AG04449 (cell line): ENCODE data around the gene ZNF304.

Experiments used
- CTCF ChIA-PET: fragments of 350-600 bp; formaldehyde crosslinking; extraction: SDS; loops from one replicate; lab custom pipeline; 2021; ENCODE audit warnings: antibody characterized with exemption; lab: Yijun Ruan, JAX
- POLR2A ChIA-PET: fragments of 400-600, 350-600 bp; formaldehyde crosslinking; extraction: SDS; loops from one replicate; lab custom pipeline; 2020; ENCODE audit warnings: antibody characterized with exemption, inconsistent platforms; lab: Yijun Ruan, JAX
- DNase-seq: peaks from one replicate; pipeline ENCODE4 v3.0.0-alpha.2; 2010; ENCODE audit warnings: low read depth, low spot score
- H3K4me3 ChIP-seq: 2 replicates; pipeline ENCODE4 v1.5.1; 2011; ENCODE audit warnings: low read depth, mild to moderate bottlenecking, control low read depth, low read length
- TF ChIP-seq, protein P1 (sequence below): IDR thresholded peaks from one replicate; pipeline ENCODE4 v1.5.1; 2011; ENCODE audit warnings: mild to moderate bottlenecking, moderate library complexity, low read length, control low read depth, inconsistent platforms; ENCODE audit not compliant: insufficient read depth; ENCODE audit errors: missing control alignments

ZNF304 gene

DNA sequence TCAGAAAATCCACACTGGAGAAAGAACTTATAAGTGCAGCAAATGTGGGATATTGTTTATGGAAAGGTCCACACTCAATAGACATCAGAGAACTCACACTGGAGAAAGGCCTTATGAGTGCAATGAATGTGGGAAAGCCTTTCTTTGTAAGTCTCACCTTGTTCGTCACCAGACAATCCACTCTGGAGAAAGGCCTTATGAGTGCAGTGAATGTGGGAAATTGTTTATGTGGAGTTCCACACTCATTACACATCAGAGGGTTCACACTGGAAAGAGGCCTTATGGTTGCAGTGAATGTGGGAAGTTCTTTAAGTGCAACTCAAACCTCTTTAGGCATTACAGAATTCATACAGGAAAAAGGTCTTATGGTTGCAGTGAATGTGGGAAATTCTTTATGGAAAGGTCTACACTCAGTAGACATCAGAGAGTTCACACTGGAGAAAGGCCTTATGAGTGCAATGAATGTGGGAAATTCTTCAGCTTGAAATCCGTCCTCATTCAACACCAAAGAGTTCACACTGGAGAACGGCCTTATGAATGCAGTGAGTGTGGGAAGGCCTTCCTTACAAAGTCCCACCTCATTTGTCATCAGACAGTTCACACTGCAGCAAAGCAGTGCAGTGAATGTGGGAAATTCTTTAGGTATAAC is 26.6 kb downstream of the ZNF304 start:
- POLR2A ChIA-PET, result no interaction called here
- TF ChIP-seq, protein P1, sequence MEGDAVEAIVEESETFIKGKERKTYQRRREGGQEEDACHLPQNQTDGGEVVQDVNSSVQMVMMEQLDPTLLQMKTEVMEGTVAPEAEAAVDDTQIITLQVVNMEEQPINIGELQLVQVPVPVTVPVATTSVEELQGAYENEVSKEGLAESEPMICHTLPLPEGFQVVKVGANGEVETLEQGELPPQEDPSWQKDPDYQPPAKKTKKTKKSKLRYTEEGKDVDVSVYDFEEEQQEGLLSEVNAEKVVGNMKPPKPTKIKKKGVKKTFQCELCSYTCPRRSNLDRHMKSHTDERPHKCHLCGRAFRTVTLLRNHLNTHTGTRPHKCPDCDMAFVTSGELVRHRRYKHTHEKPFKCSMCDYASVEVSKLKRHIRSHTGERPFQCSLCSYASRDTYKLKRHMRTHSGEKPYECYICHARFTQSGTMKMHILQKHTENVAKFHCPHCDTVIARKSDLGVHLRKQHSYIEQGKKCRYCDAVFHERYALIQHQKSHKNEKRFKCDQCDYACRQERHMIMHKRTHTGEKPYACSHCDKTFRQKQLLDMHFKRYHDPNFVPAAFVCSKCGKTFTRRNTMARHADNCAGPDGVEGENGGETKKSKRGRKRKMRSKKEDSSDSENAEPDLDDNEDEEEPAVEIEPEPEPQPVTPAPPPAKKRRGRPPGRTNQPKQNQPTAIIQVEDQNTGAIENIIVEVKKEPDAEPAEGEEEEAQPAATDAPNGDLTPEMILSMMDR, result no peak
- CTCF ChIA-PET, result interaction anchor here (1.0 kb wide), 1 partner anchor 10 kb away, joined by 5 read pairs; no protein-coding TSS in a partner anchor

DNA sequence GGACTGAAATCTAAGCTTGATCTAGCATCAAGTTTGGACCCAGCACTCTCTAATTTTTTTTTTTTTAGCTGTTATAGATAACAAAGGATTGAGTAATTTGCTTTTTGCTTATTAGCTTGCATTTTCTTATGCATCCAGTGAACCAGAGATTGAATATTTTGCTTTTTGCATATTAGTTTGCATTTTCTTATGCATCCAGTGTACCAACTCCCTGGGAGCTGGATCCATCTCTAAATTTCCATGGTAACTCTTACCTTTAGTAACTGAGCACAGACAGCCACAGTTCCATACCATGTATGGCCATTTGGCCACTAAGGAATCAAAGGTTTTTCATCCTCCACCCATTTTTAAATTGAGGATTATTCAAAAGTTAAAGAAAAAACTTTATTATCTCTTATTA is 29.9 kb downstream of the ZNF304 start:
- TF ChIP-seq, protein P1, result no peak
- ChIA-PET POLR2A (no interaction called here), CTCF (no interaction called here)
- no peak overlapping the region for H3K4me3 ChIP-seq
- DNase-seq, result no peak

More for the DNA sequence above, 26.6 kb downstream of the ZNF304 start:
- no peak for DNase-seq
- no peak overlapping the region for H3K4me3 ChIP-seq

DNA sequence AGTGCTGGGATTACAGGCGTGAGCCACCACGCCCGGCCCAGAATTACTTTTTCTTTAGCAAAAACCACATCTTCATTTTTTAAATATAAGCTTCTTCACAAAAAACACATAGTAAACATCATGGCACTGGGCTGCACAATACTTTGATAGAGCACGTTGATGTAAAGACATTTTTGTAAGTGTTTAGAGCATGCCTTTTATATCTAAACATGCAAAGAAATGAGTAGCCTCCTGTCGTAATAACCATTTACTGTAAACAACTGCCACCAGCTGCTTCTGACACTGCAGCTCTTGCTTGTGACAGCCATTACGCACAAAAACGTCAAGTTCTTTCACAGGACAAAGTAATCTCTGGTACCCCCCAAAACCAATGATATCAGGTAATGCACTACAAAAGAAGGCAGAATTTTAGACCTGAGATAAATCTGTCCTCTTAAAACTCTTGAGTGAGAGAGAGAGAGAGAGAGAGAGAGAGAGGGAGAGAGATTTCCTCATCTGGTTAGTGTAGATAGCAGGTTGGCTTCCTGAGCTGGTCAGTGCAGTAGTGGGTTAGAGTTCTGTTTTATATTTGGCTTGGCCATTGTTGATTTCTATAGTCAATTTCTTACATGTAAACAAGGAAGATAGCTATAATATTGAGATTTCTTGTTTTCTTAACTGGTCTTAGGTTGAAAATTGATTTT is 31.9 kb downstream of the ZNF304 start:
- TF ChIP-seq, protein P1, result no peak
- ChIA-PET POLR2A (no interaction called here), CTCF (no interaction called here)
- no peak overlapping the region for H3K4me3 ChIP-seq
- DNase-seq, result no peak

DNA sequence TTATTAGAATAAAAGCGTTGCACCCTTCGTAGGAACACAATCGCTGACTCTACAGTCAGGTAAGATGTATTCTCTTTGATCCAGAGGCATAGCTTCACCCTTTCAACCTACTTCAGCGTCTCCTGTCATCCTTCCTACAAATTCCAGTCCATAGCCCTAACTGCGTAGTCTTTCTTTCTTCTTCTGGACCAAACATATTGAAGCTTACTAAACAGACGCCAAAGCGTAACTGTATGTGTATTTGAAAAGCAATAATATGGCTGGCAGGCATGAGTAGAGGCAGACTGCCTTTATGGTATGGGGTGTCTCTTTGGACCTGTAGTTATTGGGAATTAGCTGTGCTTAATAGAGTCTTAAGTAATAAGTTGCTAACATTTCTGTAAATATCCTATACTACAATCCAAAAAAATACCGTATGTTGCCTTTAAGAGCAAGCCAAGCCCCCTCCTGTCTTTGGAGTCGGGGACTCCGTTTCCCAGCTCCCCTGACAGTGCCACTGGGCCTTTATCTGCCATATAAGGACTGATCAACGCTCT is 38.2 kb downstream of the ZNF304 start:
- CTCF ChIA-PET, result interaction anchor here (0.6 to 1.5 kb wide), 4 partner anchors 15 to 878 kb away, joined by 3 to 7 read pairs (median 3); no protein-coding TSS in a partner anchor
- TF ChIP-seq, protein P1, result no peak
- no peak for DNase-seq
- H3K4me3 ChIP-seq, result peak overlapping the region; percentile 9
- POLR2A ChIA-PET, result interaction anchor here (0.6 kb wide), 2 partner anchors 26 to 27 kb away, joined by 3 to 4 read pairs; no protein-coding TSS in a partner anchor

DNA sequence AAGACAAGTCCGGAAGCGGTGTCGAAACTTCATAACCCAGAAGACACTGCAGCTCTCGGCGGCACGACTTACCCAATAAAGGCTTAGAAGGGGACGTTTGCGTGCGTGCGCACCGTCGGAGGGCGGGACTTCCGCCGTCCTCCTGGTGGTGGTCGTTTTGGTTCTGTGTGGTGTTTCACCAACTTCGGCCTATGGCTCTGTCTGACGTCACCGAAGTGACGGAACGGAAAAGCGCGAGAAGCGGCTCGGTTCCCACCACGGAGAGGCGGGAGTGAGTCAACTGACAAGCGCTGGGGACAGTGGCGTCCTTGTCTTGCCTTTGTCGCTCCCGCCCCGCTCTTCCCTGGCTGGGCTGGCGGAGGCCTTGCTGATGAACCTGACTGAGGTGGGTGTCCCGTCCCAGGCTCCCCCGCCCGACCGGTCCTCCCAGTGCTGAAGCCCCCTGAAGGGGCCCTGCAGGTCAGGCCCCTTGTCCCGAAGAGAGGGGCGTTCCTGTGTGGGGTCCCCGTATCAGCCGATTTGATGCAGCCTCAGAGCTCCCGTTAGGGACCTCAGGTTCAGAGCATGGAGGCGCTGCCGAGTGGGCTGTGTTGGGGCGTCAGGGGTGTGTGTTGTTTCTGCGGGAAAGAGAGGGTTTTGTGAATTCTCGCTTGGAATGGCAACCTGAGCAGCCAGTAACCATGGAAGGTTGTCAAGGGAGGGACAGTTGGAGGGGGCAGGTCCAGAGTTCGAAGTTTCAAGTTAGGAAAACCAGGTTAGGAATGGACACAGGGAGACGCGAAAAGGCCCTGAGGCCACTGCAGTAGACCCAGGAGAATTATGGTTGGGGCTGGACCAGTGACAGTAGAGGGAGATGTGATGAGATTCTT is 38.9 kb downstream of the ZNF304 start, which contains the start of gene ZNF548:
Gene ZNF548 (plus strand): TSS at position 125 of the 869 bp plus-strand sequence. CDS start 246 bp downstream, at position 371.
- CTCF ChIA-PET, result interaction anchor here (0.7 to 1.5 kb wide), 3 partner anchors 14 to 22 kb away, joined by 3 to 7 read pairs (median 3); no protein-coding TSS in a partner anchor
- POLR2A ChIA-PET, result interaction anchor here (0.6 kb wide), 2 partner anchors 25 to 27 kb away, joined by 3 to 4 read pairs; no protein-coding TSS in a partner anchor

More for the DNA sequence above, 38.9 kb downstream of the ZNF304 start, which contains the start of gene ZNF548:
- H3K4me3 ChIP-seq, result peak within 1 kb of the TSS; percentile 87
- TF ChIP-seq, protein P1, result peak; percentile 18
- peak; percentile 97 for DNase-seq
